Gastrocnemius medialis (tissue), 4 donors: ENCODE results near the gene COMTD1.

Experiments
- CTCF ChIP-seq, 5 experiments: fragments of 450-650 bp in 3 of 5; fragments of 200-600 bp in 2 of 5; sonication (generic) in 2 of 5; IDR thresholded peaks in 4 of 5; conservative IDR thresholded peaks in 1 of 5; 1 replicate in 4 of 5; 2 replicates in 1 of 5; pipeline ENCODE4 v1.5.1; 2016 to 2019; ENCODE audit warnings: antibody characterized with exemption in 5 of 5, mild to moderate bottlenecking in 3 of 5, moderate library complexity in 3 of 5
- POLR2A ChIP-seq, 2 donors: fragments of 450-650 bp; IDR thresholded peaks; one replicate each; pipeline ENCODE4 v1.6.1; 2017; ENCODE audit warnings: antibody characterized with exemption in 2 of 2, mild to moderate bottlenecking in 2 of 2, moderate library complexity in 2 of 2

- TF ChIP-seq CTCF (IDR thresholded peaks at IDR 0.05 in 4 of 5, conservative IDR thresholded peaks at IDR 0.05 in 1 of 5) (no peak), POLR2A (IDR thresholded peaks at IDR 0.05) (no peak)
These were observed 49.4 kb downstream of the COMTD1 start for GRCh38 chr10:75186310-75186709.
